PFSK-1 (cell line): Measurements from ENCODE around the gene VPS37D.

ENCODE experiments used
- FOXP2 ChIP-seq: optimal IDR thresholded peaks from 2 replicates; pipeline ENCODE3; 2011; ENCODE audit warnings: borderline replicate concordance, control low read depth, inconsistent platforms; ENCODE audit not compliant: insufficient read depth; ENCODE audit errors: extremely low read length, extremely low read depth
- POLR2AphosphoS5 ChIP-seq: IDR thresholded peaks from 2 replicates; pipeline ENCODE4 v1.6.1; 2012; ENCODE audit warnings: low read depth, mild to moderate bottlenecking, control low read depth, low read length, moderate library complexity
- REST ChIP-seq, 2 experiments: IDR thresholded peaks; 2 replicates each; pipeline versions ENCODE4 v1.6.1 to v1.8.0; 2011 to 2012; ENCODE audit warnings: low read depth in 2 of 2, low read length in 2 of 2, control low read depth in 1 of 2, inconsistent platforms in 1 of 2, mild to moderate bottlenecking in 1 of 2, moderate library complexity in 1 of 2; ENCODE audit not compliant: insufficient read depth in 1 of 2
- SIN3A ChIP-seq: IDR thresholded peaks from 2 replicates; pipeline ENCODE4 v1.6.1; 2012; ENCODE audit warnings: mild to moderate bottlenecking, low read length, moderate library complexity, borderline replicate concordance; ENCODE audit not compliant: insufficient read depth
- TAF1 ChIP-seq: IDR thresholded peaks from 2 replicates; pipeline ENCODE4 v1.6.1; 2012; ENCODE audit warnings: low read length, control low read depth, borderline replicate concordance; ENCODE audit not compliant: insufficient read depth

GRCh38 chr7:73649576-73649975 is 18.1 kb upstream of the VPS37D start:
- no peak for TF ChIP-seq TAF1
- no peak for TF ChIP-seq REST (IDR thresholded peaks at IDR 0.05; ENCODE audit: insufficient read depth in 1 of 2, low read depth in 2 of 2, low read length in 2 of 2)
- TF ChIP-seq SIN3A = no peak
- TF ChIP-seq POLR2AphosphoS5 = no peak
- TF ChIP-seq FOXP2 = no peak
